Measurements from ENCODE around the gene ZCCHC7. TPM values are rescaled to one million over a fixed set of nuclear protein-coding genes. Genes with fewer than 3 reads are reported as not detected.
A peak's percentile ranks its signal among the peaks of the same experiment; 100 is the strongest.
"Not testable (repeated sequence)": the region's sequence is repeated elsewhere in the genome, so short reads cannot be mapped to it uniquely, and the experiment has no call there.

The ZCCHC7 gene
- total RNA-seq, 3 donors from 2014 or later (not counting 1 experiment from before 2014, with no cell fraction given), result 42.4 to 43.2 (median 42.8) TPM

DNA sequence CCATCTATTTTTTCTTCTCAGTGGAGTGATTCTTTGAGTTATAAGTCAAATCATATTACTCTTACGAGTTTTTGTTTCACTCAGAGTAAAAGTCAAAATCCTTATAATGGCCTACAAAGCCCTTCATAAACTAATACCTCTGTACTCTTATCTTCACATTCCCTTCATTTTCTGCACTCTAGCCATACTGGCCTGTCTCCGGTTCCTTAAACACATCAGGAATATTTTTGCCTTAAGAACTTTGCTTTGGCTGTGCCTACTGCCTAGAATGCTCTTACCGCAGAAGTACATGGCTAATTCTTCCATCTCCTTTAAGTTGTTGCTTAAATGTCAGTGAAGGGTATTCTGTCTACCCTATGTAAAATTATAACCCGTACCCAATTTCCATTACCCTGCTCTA lies 169.3 kb downstream of the ZCCHC7 start:
- no peak overlapping the region for H3K4me3 ChIP-seq (ENCODE audit: low read length)
- Mint-ChIP-seq H3K27ac (no peak overlapping the region), H3K27me3 (ENCODE audit: low read depth in 2 of 2) (no peaks in the 10 kb centered on the region), H3K4me1 (peaks cover 20 to 24% of the 10 kb centered on the region in 2 donors), H3K9me3 (no peaks in the 10 kb centered on the region), H3K36me3 (no peaks in the 10 kb centered on the region), H3K4me3 (no peak overlapping the region)
- no peak for DNase-seq
- TF ChIP-seq, protein P1, sequence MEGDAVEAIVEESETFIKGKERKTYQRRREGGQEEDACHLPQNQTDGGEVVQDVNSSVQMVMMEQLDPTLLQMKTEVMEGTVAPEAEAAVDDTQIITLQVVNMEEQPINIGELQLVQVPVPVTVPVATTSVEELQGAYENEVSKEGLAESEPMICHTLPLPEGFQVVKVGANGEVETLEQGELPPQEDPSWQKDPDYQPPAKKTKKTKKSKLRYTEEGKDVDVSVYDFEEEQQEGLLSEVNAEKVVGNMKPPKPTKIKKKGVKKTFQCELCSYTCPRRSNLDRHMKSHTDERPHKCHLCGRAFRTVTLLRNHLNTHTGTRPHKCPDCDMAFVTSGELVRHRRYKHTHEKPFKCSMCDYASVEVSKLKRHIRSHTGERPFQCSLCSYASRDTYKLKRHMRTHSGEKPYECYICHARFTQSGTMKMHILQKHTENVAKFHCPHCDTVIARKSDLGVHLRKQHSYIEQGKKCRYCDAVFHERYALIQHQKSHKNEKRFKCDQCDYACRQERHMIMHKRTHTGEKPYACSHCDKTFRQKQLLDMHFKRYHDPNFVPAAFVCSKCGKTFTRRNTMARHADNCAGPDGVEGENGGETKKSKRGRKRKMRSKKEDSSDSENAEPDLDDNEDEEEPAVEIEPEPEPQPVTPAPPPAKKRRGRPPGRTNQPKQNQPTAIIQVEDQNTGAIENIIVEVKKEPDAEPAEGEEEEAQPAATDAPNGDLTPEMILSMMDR (IDR thresholded peaks at IDR 0.05), result no peak
- intact Hi-C loops (cut with micrococcal nuclease), result no loop called here
- ATAC-seq, result no peak
- WGBS (ENCODE audit: insufficient coverage), result 94% methylated on average over 3 of the region's 4 CpGs
- peaks cover 4% of the 10 kb centered on the region for H3K4me1 ChIP-seq (ENCODE audit: control insufficient read depth, insufficient read depth, low read length)
- no peaks in the 10 kb centered on the region for H3K27me3 ChIP-seq (ENCODE audit: control insufficient read depth, insufficient read depth, low read length)
- H3K27ac ChIP-seq (ENCODE audit: low read length), result peak overlapping the region; percentile 48
- no peaks in the 10 kb centered on the region for H3K36me3 ChIP-seq (ENCODE audit: control insufficient read depth, insufficient read depth, low read length)
- no peaks in the 10 kb centered on the region for H3K9me3 ChIP-seq (ENCODE audit: control insufficient read depth, insufficient read depth, low read length)

DNA sequence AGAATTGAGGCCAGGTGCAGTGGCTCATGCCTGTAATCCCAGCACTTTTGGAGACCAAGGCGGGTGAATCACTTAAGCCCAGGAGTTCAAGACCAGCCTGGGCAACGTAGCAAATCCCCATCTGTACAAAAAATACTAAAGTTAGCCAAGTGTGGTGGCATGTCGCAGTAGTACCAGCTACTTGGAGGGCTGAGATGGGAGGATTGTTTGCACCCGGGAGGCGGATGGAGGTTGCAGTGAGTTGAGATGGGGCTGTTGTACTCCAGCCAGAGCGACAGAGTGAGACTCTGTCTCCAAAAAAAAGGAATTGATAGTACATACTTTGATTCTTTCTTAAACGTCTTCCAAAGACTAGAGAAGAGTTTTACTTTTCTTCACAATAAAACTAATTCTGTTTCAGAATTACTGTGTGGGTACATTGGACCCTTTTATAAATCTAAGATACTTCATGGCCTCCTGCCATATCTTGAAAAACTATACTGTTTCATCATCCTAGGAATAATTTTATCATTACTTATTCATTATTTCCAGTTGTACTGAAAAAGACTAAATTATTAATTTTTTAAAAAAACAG lies 170.1 kb downstream of the ZCCHC7 start:
- DNase-seq (no peak), ATAC-seq (no peak)
- TF ChIP-seq, protein P1 (IDR thresholded peaks at IDR 0.05), result no peak
- Mint-ChIP-seq H3K27ac (no peak overlapping the region), H3K36me3 (no peaks in the 10 kb centered on the region), H3K4me1 (peaks cover 24 to 33% of the 10 kb centered on the region in 2 donors), H3K4me3 (no peak overlapping the region), H3K9me3 (no peaks in the 10 kb centered on the region), H3K27me3 (ENCODE audit: low read depth in 2 of 2) (no peaks in the 10 kb centered on the region)
- Histone ChIP-seq H3K4me3 (ENCODE audit: low read length) (no peak overlapping the region), H3K36me3 (ENCODE audit: control insufficient read depth, insufficient read depth, low read length) (no peaks in the 10 kb centered on the region), H3K27ac (ENCODE audit: low read length) (peak overlapping the region; percentile 5), H3K9me3 (ENCODE audit: control insufficient read depth, insufficient read depth, low read length) (no peaks in the 10 kb centered on the region), H3K27me3 (ENCODE audit: control insufficient read depth, insufficient read depth, low read length) (no peaks in the 10 kb centered on the region), H3K4me1 (ENCODE audit: control insufficient read depth, insufficient read depth, low read length) (peaks cover 4% of the 10 kb centered on the region)
- intact Hi-C loops (cut with micrococcal nuclease), result no loop called here
- WGBS (ENCODE audit: insufficient coverage), result 79% methylated on average over 7 of the region's 7 CpGs

DNA sequence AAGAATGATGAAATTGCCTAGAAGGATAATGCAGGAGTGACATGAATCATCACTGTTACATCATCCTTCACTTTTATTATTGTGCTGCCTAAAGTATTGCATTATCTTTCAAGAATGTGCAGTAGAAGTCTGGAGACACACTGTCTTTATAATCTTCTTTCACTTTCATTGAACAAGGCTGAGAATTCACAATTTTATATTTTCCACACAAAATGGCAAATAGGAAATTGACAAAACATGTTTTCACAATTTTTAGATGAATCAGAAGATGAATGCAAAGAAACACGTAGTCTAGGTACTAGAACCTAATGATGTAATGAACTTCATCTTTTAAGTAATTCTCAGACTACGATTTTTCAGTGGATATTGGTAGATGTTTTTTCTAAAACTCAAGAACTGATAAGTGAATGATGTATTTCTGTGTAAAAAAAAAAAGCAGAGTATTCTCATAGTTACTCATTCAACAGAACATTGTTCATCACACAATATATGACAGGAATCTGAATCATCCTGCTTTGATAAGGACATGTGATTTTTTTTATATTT lies 170.6 kb downstream of the ZCCHC7 start:
- TF ChIP-seq, protein P1 (IDR thresholded peaks at IDR 0.05), result no peak
- no peak overlapping the region for H3K4me3 ChIP-seq (ENCODE audit: low read length)
- Mint-ChIP-seq H3K27me3 (ENCODE audit: low read depth in 2 of 2) (no peaks in the 10 kb centered on the region), H3K4me3 (no peak overlapping the region), H3K36me3 (no peaks in the 10 kb centered on the region), H3K9me3 (no peaks in the 10 kb centered on the region), H3K27ac (no peak overlapping the region), H3K4me1 (peaks cover 29 to 38% of the 10 kb centered on the region in 2 donors)
- no peaks in the 10 kb centered on the region for H3K36me3 ChIP-seq (ENCODE audit: control insufficient read depth, insufficient read depth, low read length)
- H3K4me1 ChIP-seq (ENCODE audit: control insufficient read depth, insufficient read depth, low read length), result peaks cover 4% of the 10 kb centered on the region
- WGBS (ENCODE audit: insufficient coverage), result no CpG with 5 or more reads among the region's 2 CpGs
- no peak overlapping the region for H3K27ac ChIP-seq (ENCODE audit: low read length)
- intact Hi-C loops (cut with micrococcal nuclease), result no loop called here
- H3K9me3 ChIP-seq (ENCODE audit: control insufficient read depth, insufficient read depth, low read length), result no peaks in the 10 kb centered on the region
- ATAC-seq (no peak), DNase-seq (no peak)
- no peaks in the 10 kb centered on the region for H3K27me3 ChIP-seq (ENCODE audit: control insufficient read depth, insufficient read depth, low read length)

DNA sequence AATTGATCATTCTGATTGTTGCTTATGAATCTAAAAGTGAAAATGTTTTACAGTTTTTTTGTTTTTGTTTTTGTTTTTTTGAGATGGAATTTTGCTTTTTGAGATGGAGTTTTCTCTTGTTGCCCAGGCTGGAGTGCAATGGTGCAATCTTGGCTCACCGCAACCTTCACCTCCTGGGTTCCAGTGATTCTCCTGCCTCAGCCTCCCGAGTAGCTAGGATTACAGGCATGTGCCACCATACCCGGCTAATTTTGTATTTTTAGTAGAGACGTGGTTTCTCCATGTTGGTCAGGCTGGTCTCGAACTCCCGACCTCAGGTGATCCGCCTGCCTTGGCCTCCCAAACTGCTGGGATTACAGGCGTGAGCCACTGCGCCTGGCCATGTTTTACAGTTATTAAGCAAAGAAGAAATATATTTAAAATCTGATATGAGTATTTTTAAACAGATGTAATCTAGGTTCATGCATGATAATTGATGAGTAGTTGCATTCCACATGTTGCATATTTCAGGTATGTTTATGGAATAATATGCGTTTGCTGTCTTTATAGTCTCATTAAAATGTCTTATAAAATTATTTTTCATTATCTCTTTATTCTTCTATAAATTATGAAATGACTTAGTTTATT lies 171.4 kb downstream of the ZCCHC7 start:
- H3K36me3 ChIP-seq (ENCODE audit: control insufficient read depth, insufficient read depth, low read length); H3K27ac Mint-ChIP-seq; H3K4me1 ChIP-seq (ENCODE audit: control insufficient read depth, insufficient read depth, low read length); ATAC-seq; DNase-seq; H3K27me3 Mint-ChIP-seq (ENCODE audit: low read depth in 2 of 2); H3K27ac ChIP-seq (ENCODE audit: low read length); H3K27me3 ChIP-seq (ENCODE audit: control insufficient read depth, insufficient read depth, low read length); H3K4me3 Mint-ChIP-seq; H3K4me3 ChIP-seq (ENCODE audit: low read length); intact Hi-C loops (cut with micrococcal nuclease); H3K36me3 Mint-ChIP-seq; H3K9me3 Mint-ChIP-seq; H3K9me3 ChIP-seq (ENCODE audit: control insufficient read depth, insufficient read depth, low read length): not testable (repeated sequence)
- peaks cover 32 to 41% of the 10 kb centered on the region in 2 donors for H3K4me1 Mint-ChIP-seq
- WGBS (ENCODE audit: insufficient coverage), result 100% methylated on average over 9 of the region's 10 CpGs
